NCI-H1930 (cell line): ENCODE data around the gene ULBP3.

ENCODE experiments used
- DNase-seq, 2 experiments: peaks; one replicate each; lab custom pipeline; 2025; lab: John Stamatoyannopoulos, UW

The ULBP3 gene

GRCh38 chr6:150068720-150069648 lies at the start of gene ULBP3:
Gene ULBP3 (minus strand): TSS chr6:150069121. CDS start chr6:150069066, 55 bp downstream.
- DNase-seq: peak; percentile 54 to 71

- no peak for DNase-seq
These were observed 49.7 kb upstream of the ULBP3 start for GRCh38 chr6:150118627-150119026.

GRCh38 chr6:150118203-150118602 lies 49.3 kb upstream of the ULBP3 start:
- no peak for DNase-seq

GRCh38 chr6:150116200-150116800 lies 47.4 kb upstream of the ULBP3 start:
- no peak for DNase-seq

GRCh38 chr6:150115769-150116168 lies 46.8 kb upstream of the ULBP3 start:
- no peak for DNase-seq

GRCh38 chr6:150112233-150112632 lies 43.3 kb upstream of the ULBP3 start:
- no peak for DNase-seq

- no peak for DNase-seq
These were observed 33.9 kb upstream of the ULBP3 start for GRCh38 chr6:150102750-150103270.

- no peak for DNase-seq
These were observed 31.8 kb upstream of the ULBP3 start for GRCh38 chr6:150100745-150101144.

GRCh38 chr6:150099953-150100352 lies 31.0 kb upstream of the ULBP3 start:
- no peak for DNase-seq

- DNase-seq: no peak
These were observed 30.6 kb upstream of the ULBP3 start for GRCh38 chr6:150099546-150099945.

GRCh38 chr6:150098155-150098554 lies 29.2 kb upstream of the ULBP3 start:
- no peak for DNase-seq

- no peak for DNase-seq
These were observed 24.5 kb upstream of the ULBP3 start for GRCh38 chr6:150093397-150093796.

GRCh38 chr6:150091476-150091875 lies 22.6 kb upstream of the ULBP3 start:
- DNase-seq: no peak

- no peak for DNase-seq
These were observed 21.4 kb upstream of the ULBP3 start for GRCh38 chr6:150090328-150090727.

GRCh38 chr6:150088481-150089154 lies 19.7 kb upstream of the ULBP3 start:
- DNase-seq: no peak

GRCh38 chr6:150087336-150087735 lies 18.4 kb upstream of the ULBP3 start:
- no peak for DNase-seq

- DNase-seq: no peak
These were observed 17.1 kb upstream of the ULBP3 start for GRCh38 chr6:150086026-150086425.

- no peak for DNase-seq
These were observed 15.5 kb upstream of the ULBP3 start for GRCh38 chr6:150084426-150084825.

GRCh38 chr6:150083839-150084238 lies 14.9 kb upstream of the ULBP3 start:
- DNase-seq: no peak

GRCh38 chr6:150081702-150082101 lies 12.8 kb upstream of the ULBP3 start:
- DNase-seq: no peak

GRCh38 chr6:150079604-150080003 lies 10.7 kb upstream of the ULBP3 start:
- no peak for DNase-seq

GRCh38 chr6:150078788-150079187 lies 9.9 kb upstream of the ULBP3 start:
- DNase-seq: no peak
